DMS153 treated with DMSO at 0.1 percent for 48 hours (cell line): Measurements from ENCODE around the gene GOLT1B.

Experiments
- DNase-seq: peaks from one replicate; lab custom pipeline; 2025; ENCODE audit not compliant: unreplicated experiment; lab: John Stamatoyannopoulos, UW

Gene GOLT1B

DNA sequence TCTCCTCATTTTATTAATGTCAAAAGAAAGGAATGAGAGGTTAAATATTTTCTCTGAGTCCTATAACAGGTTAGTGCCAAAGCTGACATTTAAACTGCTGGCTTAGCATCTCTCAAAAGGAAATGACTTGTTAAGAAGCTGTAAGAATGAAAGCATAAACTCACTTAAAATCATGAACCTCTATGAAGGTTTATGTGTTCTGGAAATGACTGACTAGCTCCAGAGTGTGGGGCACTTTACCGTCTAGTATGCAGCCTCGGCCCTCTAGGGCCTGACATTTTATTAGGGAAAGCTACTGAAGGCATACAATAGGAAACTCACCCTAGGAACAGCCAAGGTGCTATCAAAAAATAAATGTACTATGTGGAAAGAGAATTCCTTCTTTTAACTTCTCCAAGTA is 59.6 kb downstream of the GOLT1B start:
- DNase-seq: no peak

DNA sequence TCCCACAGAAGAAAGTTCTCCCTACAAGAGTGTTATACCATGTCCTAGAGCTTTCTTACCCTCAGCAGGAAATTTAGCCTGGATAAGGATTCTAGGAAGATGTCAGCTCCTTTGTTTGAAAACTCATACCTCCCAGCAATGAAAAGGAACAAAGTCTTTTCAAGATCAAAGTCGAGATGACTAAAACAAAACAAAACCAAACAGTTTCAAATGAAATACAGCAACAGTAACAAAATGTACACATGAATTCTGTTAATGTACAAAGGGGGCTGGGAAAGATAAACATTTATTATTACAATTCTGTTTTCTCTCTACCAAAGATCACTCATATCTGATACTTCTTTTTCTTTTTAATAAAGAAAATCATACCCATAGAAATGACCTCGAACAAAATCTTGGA is 61.3 kb downstream of the GOLT1B start:
- no peak for DNase-seq

DNA sequence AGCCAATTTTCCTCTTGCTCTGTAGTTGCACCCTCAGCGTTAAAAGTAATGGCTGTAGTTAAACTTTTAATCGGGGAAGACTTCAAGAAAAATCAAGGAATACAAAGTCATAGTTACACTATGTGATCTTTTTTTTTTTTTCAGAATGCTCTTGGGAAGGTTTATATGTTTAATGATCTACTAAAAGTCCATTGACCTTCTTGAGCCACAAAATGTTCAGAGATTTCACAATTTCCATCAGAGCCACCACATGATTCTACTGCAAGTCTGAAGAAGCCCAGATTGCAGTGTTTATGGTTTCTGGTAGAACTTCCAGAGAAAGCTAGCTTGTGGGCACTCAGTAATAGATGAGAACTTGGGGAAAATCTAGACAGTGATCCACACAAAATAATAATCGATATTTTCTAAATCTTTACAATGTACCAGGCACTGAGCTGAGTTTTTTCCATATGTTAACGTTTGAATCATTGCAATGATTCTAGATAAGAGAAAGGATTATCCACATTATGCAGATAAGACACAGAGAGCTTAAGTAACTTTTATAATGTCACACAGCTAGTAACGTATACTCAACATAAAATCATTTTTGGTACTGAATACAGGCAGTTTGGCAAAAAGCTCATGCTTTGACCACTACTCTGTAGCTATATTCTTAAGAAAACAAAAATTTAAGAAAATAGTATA is 64.8 kb downstream of the GOLT1B start:
- DNase-seq: no peak

DNA sequence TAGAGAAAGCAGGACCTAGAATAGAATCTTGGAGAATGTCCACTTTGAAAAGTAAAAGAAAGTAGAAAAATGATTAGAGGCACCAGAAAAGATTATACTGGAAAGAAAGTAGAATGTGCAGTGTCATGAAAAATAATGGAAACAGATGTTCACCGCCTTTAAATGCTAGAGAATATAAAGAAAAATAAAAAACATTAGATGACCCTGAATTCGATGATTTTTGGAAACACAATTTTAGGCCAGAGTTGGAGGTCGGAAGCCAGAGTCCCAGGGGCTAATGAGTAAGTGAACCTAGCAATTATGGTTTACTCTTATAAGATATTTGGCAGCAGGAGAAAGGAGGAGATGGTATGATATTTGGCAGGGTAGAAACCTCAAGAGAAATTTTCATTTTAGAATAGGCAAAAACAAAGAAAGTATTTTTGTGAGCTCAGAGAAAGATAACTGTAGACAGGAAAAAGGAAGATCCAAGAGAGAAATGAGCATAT is 65.4 kb downstream of the GOLT1B start:
- DNase-seq: no peak
